OCI-LY3 (cell line): ENCODE measurements around the gene NUP35.
"Not testable (repeated sequence)": the region's sequence is repeated elsewhere in the genome, so short reads cannot be mapped to it uniquely, and the experiment has no call there.

ENCODE experiments used
- EZH2phosphoT487 ChIP-seq: fragments of 200-600 bp; shearing (Covaris generic); IDR thresholded peaks from 2 replicates; pipeline ENCODE4 v1.6.1; 2018; ENCODE audit warnings: antibody characterized with exemption, mixed run types, low read depth
- TF ChIP-seq, protein P1 (sequence below): fragments of 200-600, 300-600 bp; sonication (generic); IDR thresholded peaks from 2 replicates; pipeline ENCODE4 v1.5.1; 2014; ENCODE audit warnings: antibody characterized with exemption, low read length, low read depth

GRCh38 chr2:183166976-183167375 is 42.7 kb downstream of the NUP35 start:
- TF ChIP-seq, protein P1, sequence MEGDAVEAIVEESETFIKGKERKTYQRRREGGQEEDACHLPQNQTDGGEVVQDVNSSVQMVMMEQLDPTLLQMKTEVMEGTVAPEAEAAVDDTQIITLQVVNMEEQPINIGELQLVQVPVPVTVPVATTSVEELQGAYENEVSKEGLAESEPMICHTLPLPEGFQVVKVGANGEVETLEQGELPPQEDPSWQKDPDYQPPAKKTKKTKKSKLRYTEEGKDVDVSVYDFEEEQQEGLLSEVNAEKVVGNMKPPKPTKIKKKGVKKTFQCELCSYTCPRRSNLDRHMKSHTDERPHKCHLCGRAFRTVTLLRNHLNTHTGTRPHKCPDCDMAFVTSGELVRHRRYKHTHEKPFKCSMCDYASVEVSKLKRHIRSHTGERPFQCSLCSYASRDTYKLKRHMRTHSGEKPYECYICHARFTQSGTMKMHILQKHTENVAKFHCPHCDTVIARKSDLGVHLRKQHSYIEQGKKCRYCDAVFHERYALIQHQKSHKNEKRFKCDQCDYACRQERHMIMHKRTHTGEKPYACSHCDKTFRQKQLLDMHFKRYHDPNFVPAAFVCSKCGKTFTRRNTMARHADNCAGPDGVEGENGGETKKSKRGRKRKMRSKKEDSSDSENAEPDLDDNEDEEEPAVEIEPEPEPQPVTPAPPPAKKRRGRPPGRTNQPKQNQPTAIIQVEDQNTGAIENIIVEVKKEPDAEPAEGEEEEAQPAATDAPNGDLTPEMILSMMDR, result not testable (repeated sequence)
- TF ChIP-seq EZH2phosphoT487, result not testable (repeated sequence)
